Stimulated activated naive CD8-positive, alpha-beta T cell treated with anti-CD3 and anti-CD28 coated beads, Interleukin-15, amount 100 ng/mL, for 72 hours (primary cell): ENCODE measurements around the gene TSHZ1.

Experiments used
- ATAC-seq: fragments of 150-1000 bp; cut with Tn5 transposase; 2 replicates; pipeline ENCODE4 v1.10.0; 2021; ENCODE audit warnings: mild to moderate bottlenecking, moderate library complexity
- DNase-seq, 2 donors: peaks; one replicate each; pipeline ENCODE4 v3.0.0; 2021 to 2022
- H3K27ac Mint-ChIP-seq, 2 donors: one replicate each; pipeline ENCODE4 v1.8.0; 2022; ENCODE audit warnings: mild to moderate bottlenecking in 2 of 2, mixed read lengths in 2 of 2, moderate library complexity in 2 of 2
- H3K27me3 Mint-ChIP-seq: one replicate; pipeline ENCODE4 v1.8.0; 2022; ENCODE audit warnings: mixed read lengths
- H3K4me1 Mint-ChIP-seq: one replicate; pipeline ENCODE4 v1.8.0; 2022; ENCODE audit warnings: mild to moderate bottlenecking, mixed read lengths
- H3K4me3 Mint-ChIP-seq, 2 donors: one replicate each; pipeline ENCODE4 v1.8.0; 2022; ENCODE audit warnings: mild to moderate bottlenecking in 2 of 2, mixed read lengths in 2 of 2, moderate library complexity in 1 of 2
- H3K9me3 Mint-ChIP-seq, 2 donors: one replicate each; pipeline ENCODE4 v1.8.0; 2022; ENCODE audit warnings: mixed read lengths in 2 of 2

Gene TSHZ1

GRCh38 chr18:75330308-75330707 lies 119.7 kb downstream of the TSHZ1 start:
- DNase-seq (no peak), ATAC-seq (no peak)
- H3K4me1 Mint-ChIP-seq: no peaks in the 10 kb centered on the region
- H3K4me3 Mint-ChIP-seq: no peak overlapping the region
- H3K27me3 Mint-ChIP-seq: no peaks in the 10 kb centered on the region
- no peak overlapping the region for H3K27ac Mint-ChIP-seq
- H3K9me3 Mint-ChIP-seq: peaks cover 15 to 16% of the 10 kb centered on the region in 2 donors

GRCh38 chr18:75334869-75335268 lies 124.3 kb downstream of the TSHZ1 start:
- Mint-ChIP-seq H3K27ac (no peak overlapping the region), H3K4me1 (no peaks in the 10 kb centered on the region), H3K27me3 (no peaks in the 10 kb centered on the region), H3K4me3 (no peak overlapping the region), H3K9me3 (no peaks in the 10 kb centered on the region)
- no peak for ATAC-seq
- no peak for DNase-seq

- no peak for ATAC-seq
- no peak for DNase-seq
- H3K4me3 Mint-ChIP-seq: no peak overlapping the region
- no peaks in the 10 kb centered on the region for H3K4me1 Mint-ChIP-seq
- H3K27ac Mint-ChIP-seq: peak overlapping the region in 1 of 2 donors; percentile 26
- H3K27me3 Mint-ChIP-seq: no peaks in the 10 kb centered on the region
- H3K9me3 Mint-ChIP-seq: no peaks in the 10 kb centered on the region
Observed at GRCh38 chr18:75335511-75335910, 124.9 kb downstream of the TSHZ1 start.

GRCh38 chr18:75336767-75337166 lies 126.2 kb downstream of the TSHZ1 start:
- no peaks in the 10 kb centered on the region for H3K27me3 Mint-ChIP-seq
- H3K4me1 Mint-ChIP-seq: no peaks in the 10 kb centered on the region
- ATAC-seq (no peak), DNase-seq (no peak)
- H3K4me3 Mint-ChIP-seq: no peak overlapping the region
- H3K27ac Mint-ChIP-seq: no peak overlapping the region
- H3K9me3 Mint-ChIP-seq: no peaks in the 10 kb centered on the region

GRCh38 chr18:75337348-75337747 lies 126.8 kb downstream of the TSHZ1 start:
- no peaks in the 10 kb centered on the region for H3K27me3 Mint-ChIP-seq
- no peaks in the 10 kb centered on the region for H3K9me3 Mint-ChIP-seq
- H3K27ac Mint-ChIP-seq: no peak overlapping the region
- ATAC-seq: no peak
- DNase-seq: no peak
- no peaks in the 10 kb centered on the region for H3K4me1 Mint-ChIP-seq
- H3K4me3 Mint-ChIP-seq: no peak overlapping the region

- no peaks in the 10 kb centered on the region for H3K9me3 Mint-ChIP-seq
Observed at GRCh38 chr18:75338631-75339030, 128.0 kb downstream of the TSHZ1 start.

More at GRCh38 chr18:75338631-75339030, 128.0 kb downstream of the TSHZ1 start:
- no peaks in the 10 kb centered on the region for H3K27me3 Mint-ChIP-seq
- no peak overlapping the region for H3K4me3 Mint-ChIP-seq
- ATAC-seq (no peak), DNase-seq (no peak)
- H3K4me1 Mint-ChIP-seq: no peaks in the 10 kb centered on the region
- H3K27ac Mint-ChIP-seq: no peak overlapping the region
